BJ (cell line): ENCODE measurements around the gene NT5C2. TPM values are rescaled to one million over a fixed set of nuclear protein-coding genes. Genes with fewer than 3 reads are reported as not detected.
"Not testable (repeated sequence)": the region's sequence is repeated elsewhere in the genome, so short reads cannot be mapped to it uniquely, and the experiment has no call there.

Source experiments
- CTCF ChIA-PET: fragments of 350-600 bp; formaldehyde crosslinking; extraction: SDS; loops from one replicate; lab custom pipeline; 2021; ENCODE audit warnings: antibody characterized with exemption, inconsistent platforms; lab: Yijun Ruan, JAX
- POLR2A ChIA-PET: fragments of 300-600 bp; sonication (Branson Sonifier 250); formaldehyde crosslinking; extraction: SDS; loops from one replicate; lab custom pipeline; 2021; ENCODE audit warnings: antibody characterized with exemption; lab: Charles Lee
- DNase-seq: peaks from one replicate; pipeline ENCODE4 v3.0.0-alpha.2; 2011; ENCODE audit warnings: low read depth
- H3K27me3 ChIP-seq: 2 replicates; pipeline ENCODE4 v1.6.0; 2011; ENCODE audit warnings: low read length; ENCODE audit not compliant: control insufficient read depth, insufficient read depth
- H3K36me3 ChIP-seq: 2 replicates; pipeline ENCODE4 v1.5.1; 2011; ENCODE audit warnings: low read length; ENCODE audit not compliant: control insufficient read depth, insufficient read depth
- H3K4me3 ChIP-seq: 2 replicates; pipeline ENCODE4 v1.5.1; 2011; ENCODE audit warnings: low read depth, mild to moderate bottlenecking, control low read depth, low read length
- polyA plus RNA-seq: library from polyadenylated mRNA; depleted of rRNA; stranded (reverse); fragments of >200 nt; gene quantifications from 2 replicates; pipeline ENCODE4 v1.2.3, GENCODE V29; 2011
- TF ChIP-seq, protein P1 (sequence below): IDR thresholded peaks from 2 replicates; pipeline ENCODE4 v1.5.1; 2011; ENCODE audit warnings: low read depth, mild to moderate bottlenecking, control low read depth, inconsistent platforms, low read length, moderate library complexity; ENCODE audit not compliant: insufficient read depth

The NT5C2 gene
- polyA plus RNA-seq, 1 experiment: 49.3 TPM

DNA sequence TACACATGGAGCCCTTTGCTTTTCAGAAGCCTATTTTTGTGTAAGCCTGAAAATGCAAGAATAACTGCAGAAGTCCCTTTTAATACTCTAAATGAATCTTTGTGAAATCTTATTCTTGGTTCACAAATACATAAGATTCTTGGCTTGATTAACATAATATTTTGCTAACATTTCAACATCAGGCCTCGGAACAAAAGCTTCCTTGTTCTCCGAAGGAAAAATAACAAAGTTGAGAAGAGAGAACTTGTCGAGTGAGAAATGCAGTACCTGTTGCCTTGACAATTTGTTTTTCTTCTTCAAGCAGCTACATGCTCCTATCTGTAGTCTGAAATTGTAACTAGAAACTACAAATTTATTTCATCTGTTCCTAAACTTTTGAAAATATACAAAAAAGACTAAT is 8.5 kb downstream of the NT5C2 start:
- Histone ChIP-seq H3K36me3 (peaks cover 5% of the 10 kb centered on the region; the same call in 1 of the 2 replicates), H3K4me3 (no peak overlapping the region), H3K27me3 (no peaks in the 10 kb centered on the region)
- ChIA-PET CTCF (interaction anchor here (0.9 kb wide), 1 partner anchor 98 kb away, joined by 3 read pairs; no protein-coding TSS in a partner anchor), POLR2A (no interaction called here)
- TF ChIP-seq, protein P1, sequence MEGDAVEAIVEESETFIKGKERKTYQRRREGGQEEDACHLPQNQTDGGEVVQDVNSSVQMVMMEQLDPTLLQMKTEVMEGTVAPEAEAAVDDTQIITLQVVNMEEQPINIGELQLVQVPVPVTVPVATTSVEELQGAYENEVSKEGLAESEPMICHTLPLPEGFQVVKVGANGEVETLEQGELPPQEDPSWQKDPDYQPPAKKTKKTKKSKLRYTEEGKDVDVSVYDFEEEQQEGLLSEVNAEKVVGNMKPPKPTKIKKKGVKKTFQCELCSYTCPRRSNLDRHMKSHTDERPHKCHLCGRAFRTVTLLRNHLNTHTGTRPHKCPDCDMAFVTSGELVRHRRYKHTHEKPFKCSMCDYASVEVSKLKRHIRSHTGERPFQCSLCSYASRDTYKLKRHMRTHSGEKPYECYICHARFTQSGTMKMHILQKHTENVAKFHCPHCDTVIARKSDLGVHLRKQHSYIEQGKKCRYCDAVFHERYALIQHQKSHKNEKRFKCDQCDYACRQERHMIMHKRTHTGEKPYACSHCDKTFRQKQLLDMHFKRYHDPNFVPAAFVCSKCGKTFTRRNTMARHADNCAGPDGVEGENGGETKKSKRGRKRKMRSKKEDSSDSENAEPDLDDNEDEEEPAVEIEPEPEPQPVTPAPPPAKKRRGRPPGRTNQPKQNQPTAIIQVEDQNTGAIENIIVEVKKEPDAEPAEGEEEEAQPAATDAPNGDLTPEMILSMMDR: no peak
- no peak for DNase-seq

DNA sequence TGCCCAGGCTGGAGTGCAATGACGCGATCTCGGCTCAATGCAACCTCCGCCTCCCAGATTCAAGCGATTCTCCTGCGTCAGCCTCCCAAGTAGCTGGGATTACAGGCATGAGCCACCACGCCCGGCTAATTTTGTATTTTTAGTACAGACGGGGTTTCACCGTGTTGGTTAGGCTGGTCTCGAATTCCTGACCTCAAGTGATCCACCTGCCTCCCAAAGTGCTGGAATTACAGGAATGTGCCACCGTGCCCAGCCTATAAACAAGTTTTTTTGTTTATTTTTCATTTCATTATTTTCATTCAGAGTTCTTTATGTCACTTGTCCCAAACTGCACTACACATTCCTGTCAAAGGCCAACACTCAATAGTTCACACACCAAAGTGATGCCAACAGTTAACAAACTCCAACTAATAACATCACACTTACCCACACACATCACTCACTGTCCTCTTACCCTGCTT is 9.1 kb downstream of the NT5C2 start:
- H3K27me3 ChIP-seq, POLR2A ChIA-PET, H3K4me3 ChIP-seq, DNase-seq, H3K36me3 ChIP-seq: not testable (repeated sequence)
- CTCF ChIA-PET: interaction anchor here (0.7 to 2.2 kb wide), 3 partner anchors 16 to 98 kb away, joined by 3 to 5 read pairs (median 3); no protein-coding TSS in a partner anchor

- Histone ChIP-seq H3K4me3 (no peak overlapping the region), H3K36me3 (peaks cover 12% of the 10 kb centered on the region), H3K27me3 (no peaks in the 10 kb centered on the region)
- TF ChIP-seq, protein P1: no peak
- POLR2A ChIA-PET: no interaction called here
- no peak for DNase-seq
- CTCF ChIA-PET: no interaction called here
Observed at GRCh38 chr10:103181244-103181643, 11.8 kb downstream of the NT5C2 start.

GRCh38 chr10:103180491-103180890 is 12.6 kb downstream of the NT5C2 start:
- H3K27me3 ChIP-seq: no peaks in the 10 kb centered on the region
- TF ChIP-seq, protein P1: no peak
- no peak for DNase-seq
- H3K4me3 ChIP-seq: no peak overlapping the region
- ChIA-PET POLR2A (no interaction called here), CTCF (no interaction called here)
- peaks cover 18% of the 10 kb centered on the region for H3K36me3 ChIP-seq

- TF ChIP-seq, protein P1: no peak
- Histone ChIP-seq H3K27me3 (no peaks in the 10 kb centered on the region), H3K36me3 (peaks cover 23% of the 10 kb centered on the region), H3K4me3 (no peak overlapping the region)
- POLR2A ChIA-PET: no interaction called here
- DNase-seq: no peak
- CTCF ChIA-PET: interaction anchor here (0.6 to 1.3 kb wide), 2 partner anchors 64 to 226 kb away, joined by 3 read pairs; no protein-coding TSS in a partner anchor
Observed at GRCh38 chr10:103177123-103177522, 15.9 kb downstream of the NT5C2 start.

DNA sequence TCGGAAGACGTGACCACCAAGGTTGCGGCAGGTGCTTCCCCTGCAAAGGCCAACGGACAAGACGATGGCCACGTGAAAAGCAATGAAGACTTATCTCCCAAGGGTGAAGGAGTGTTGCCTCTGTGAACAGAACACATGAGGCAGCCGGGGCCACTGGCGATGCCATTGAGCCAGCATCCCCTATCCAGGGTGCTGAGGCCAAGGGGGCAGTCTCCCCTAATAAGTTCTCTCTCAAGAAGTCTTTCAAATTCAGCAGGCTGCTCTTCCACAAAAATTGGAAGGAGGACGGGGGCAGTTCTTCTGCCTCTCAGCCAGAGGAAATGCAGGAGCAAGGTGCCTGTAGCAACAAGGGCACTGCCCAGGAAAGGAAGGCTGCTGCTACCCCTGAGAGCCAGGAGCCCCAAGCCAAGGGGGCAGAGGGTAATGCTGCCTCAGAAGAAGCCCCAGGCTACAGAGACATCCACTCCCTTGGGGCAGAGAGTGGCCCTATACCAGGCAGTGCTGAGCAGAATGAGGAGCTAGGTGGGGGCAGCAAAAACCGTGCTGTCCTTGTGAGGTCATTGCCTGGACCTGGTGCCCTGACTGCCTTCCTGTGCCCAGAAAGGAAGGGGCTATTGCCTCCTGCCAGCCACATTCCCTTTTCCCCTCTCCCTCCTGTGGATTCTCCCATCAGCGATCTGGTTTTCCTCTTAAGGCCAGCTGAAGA is 17.3 kb downstream of the NT5C2 start:
- TF ChIP-seq, protein P1: no peak
- H3K4me3 ChIP-seq: no peak overlapping the region
- peaks cover 24% of the 10 kb centered on the region for H3K36me3 ChIP-seq
- no peaks in the 10 kb centered on the region for H3K27me3 ChIP-seq
- DNase-seq: no peak
- ChIA-PET CTCF (interaction anchor here (1.0 to 1.3 kb wide), 2 partner anchors 63 to 66 kb away, joined by 3 read pairs; no protein-coding TSS in a partner anchor), POLR2A (no interaction called here)

DNA sequence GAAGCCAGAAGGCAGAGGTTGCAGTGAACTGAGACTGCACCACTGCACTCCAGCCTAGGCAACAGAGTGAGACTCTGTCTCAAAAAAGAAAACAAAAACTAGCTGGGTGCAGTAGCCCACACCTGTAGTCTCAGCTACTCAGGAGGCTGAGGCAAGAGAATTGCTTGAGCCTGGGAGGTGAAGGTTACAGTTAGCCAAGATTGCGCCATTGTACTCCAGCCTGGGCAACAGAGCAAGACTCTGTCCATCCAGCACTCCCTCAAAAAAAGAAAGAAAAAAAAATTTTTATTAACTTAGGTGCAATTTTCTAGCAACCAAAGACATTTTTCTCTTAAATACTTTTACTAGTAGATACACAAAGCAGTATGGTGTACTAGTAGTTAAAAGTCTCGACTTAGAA is 18.7 kb downstream of the NT5C2 start:
- H3K4me3 ChIP-seq, H3K27me3 ChIP-seq, DNase-seq, POLR2A ChIA-PET: not testable (repeated sequence)
- H3K36me3 ChIP-seq: peaks cover 22% of the 10 kb centered on the region
- CTCF ChIA-PET: interaction anchor here (1.6 kb wide), 1 partner anchor 64 kb away, joined by 5 read pairs; no protein-coding TSS in a partner anchor
